Body of pancreas (tissue), 4 donors: ENCODE measurements around the gene PIP4P1.

Experiments used
- POLR2A ChIP-seq, 3 donors: fragments of 450-650 bp; IDR thresholded peaks; one replicate each; pipeline ENCODE4 v1.6.1; 2016; ENCODE audit warnings: antibody characterized with exemption in 3 of 3, mild to moderate bottlenecking in 2 of 3
- TF ChIP-seq, protein P1 (sequence below), 7 experiments: fragments of 450-650 bp in 4 of 7; fragments of 200-600 bp in 3 of 7; sonication (generic) in 3 of 7; IDR thresholded peaks; one replicate each; pipeline ENCODE4 v1.5.1; 2016 to 2019; ENCODE audit warnings: antibody characterized with exemption in 7 of 7

DNA sequence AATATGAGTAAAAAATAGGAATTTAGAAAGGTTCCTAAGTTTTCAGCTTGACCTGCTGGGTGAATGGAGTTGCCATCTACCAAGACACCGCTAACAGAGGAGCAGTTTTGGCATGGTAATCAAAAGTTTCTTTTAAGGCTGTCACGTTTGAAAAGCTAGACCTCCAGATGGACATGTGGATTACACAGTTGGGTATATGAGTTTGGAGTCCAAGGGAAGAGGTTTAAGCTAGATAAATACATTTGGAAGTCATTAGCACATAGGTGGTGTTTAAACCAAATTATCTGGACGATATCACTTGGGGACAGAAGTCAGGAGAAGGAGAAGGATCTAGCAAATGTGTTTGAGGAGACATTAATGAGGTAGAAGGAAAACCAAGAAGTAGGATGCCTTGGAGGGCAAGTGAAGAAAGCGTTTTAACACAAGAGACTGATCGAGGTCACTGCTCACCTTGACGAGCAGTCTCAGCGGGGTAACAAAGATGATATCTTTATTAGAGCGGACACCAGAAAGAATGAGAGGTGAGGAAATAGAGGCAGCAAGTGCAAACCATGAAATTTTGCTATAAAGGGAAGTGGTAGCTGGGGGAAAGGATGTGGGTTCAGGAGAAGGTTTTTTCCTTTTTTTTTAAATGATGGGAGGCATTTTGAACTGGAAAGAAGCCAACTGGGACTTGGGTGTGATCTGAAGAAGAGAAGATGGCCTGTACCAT, 25.6 kb upstream of the PIP4P1 start:
- TF ChIP-seq POLR2A (IDR thresholded peaks at IDR 0.05) = no peak
- TF ChIP-seq, protein P1, sequence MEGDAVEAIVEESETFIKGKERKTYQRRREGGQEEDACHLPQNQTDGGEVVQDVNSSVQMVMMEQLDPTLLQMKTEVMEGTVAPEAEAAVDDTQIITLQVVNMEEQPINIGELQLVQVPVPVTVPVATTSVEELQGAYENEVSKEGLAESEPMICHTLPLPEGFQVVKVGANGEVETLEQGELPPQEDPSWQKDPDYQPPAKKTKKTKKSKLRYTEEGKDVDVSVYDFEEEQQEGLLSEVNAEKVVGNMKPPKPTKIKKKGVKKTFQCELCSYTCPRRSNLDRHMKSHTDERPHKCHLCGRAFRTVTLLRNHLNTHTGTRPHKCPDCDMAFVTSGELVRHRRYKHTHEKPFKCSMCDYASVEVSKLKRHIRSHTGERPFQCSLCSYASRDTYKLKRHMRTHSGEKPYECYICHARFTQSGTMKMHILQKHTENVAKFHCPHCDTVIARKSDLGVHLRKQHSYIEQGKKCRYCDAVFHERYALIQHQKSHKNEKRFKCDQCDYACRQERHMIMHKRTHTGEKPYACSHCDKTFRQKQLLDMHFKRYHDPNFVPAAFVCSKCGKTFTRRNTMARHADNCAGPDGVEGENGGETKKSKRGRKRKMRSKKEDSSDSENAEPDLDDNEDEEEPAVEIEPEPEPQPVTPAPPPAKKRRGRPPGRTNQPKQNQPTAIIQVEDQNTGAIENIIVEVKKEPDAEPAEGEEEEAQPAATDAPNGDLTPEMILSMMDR (IDR thresholded peaks at IDR 0.05) = no peak
